GM19467 (cell line): ENCODE data around the gene PRDM16.

Experiments
- ATAC-seq: cut with Tn5 transposase; IDR thresholded peaks from one replicate; pipeline ENCODE4 v1.9.1; 2021; ENCODE audit warnings: mild to moderate bottlenecking, moderate library complexity; ENCODE audit not compliant: unreplicated experiment

Gene PRDM16

DNA sequence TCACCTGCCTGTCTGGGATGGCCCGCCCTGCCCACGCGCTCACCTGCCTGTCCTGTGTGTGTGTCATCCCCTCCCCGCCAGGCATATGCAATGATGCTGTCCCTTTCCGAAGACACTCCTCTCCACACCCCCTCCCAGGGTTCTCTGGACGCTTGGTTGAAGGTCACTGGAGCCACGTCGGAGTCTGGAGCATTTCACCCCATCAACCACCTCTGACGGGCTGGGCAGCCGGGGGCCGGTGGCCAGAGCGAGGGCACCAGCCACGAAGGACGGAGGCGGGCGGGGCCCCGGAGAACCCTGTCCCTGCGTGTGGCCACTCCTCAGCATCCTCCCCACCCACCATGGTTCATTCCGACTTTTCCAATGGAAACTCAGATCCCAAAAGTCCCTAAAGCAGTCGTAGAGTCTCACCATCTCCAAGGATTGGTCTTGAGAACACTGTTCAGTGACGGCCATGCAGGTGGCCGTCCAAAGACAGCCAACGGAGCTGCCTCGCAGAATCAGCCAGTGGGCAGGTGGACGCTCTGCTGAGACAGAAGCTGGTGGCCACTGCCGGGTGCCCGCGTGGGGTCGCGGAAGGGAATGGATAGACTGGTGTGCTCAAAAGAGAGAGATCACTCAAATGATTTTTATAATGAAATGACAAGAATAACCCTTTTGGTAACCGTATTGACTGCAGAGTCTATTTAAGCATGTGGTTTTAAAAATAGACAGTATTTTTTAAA, 364.8 kb downstream of the PRDM16 start:
- no peak for ATAC-seq

DNA sequence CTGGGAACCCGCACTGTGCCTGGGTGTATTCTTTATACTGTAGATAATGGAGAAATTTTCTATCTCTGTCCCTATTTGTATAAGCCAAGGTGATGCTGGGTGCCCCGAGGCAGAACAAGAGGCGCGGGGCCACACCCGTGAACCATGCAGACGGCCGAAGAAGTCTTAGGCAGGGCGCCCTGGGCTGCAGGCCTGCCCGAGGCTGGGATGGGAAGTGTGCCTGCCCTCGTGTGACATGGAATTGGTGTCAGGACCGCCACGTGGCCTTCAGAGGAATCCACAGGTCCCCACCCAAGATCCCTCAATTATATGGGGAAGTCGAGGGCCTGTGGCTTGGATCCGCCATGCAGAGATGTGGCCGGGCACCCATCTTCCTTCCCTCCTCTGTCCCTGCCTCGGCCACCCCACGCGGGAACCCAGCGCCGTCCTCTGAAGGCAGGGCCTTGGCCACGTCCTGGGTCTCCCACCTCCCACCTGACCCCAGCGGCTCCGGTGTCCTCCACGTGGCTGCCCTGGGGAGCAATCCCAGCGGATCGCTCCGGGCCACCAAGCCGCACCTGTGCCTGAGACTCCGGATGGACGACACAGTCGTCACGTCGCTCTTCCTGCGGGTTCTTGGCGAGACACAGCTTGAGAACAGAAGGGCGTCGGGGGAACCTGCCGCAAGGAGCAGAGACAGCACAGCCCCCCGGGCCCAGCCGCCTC, 365.6 kb downstream of the PRDM16 start:
- no peak for ATAC-seq

- ATAC-seq, result no peak
Observed at GRCh38 chr1:3435666-3436065, 366.7 kb downstream of the PRDM16 start.

DNA sequence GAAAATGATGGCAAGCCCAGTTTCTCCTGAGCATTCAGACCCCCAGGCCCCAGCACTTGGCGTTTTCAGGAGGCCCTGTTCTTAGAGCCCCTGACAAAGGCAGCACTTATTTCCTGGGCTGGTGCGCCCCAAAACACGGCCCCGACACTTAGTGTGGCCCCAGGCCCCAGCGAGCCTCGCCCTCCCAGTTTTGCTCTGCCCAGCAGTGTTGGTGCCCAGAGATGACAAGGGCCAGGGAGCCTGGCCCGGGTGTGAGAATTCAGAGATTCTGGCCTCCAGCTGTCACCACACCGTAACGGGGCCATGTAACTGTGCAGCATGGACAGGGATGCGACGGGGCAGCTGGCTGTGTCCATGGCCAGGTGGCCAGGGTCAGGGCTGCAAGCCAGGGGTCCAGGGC, 367.4 kb downstream of the PRDM16 start:
- no peak for ATAC-seq

GRCh38 chr1:3436901-3437300, 367.9 kb downstream of the PRDM16 start:
- no peak for ATAC-seq

- ATAC-seq, result no peak
Observed at GRCh38 chr1:3438661-3439180, 369.7 kb downstream of the PRDM16 start.

GRCh38 chr1:3439346-3440299, 370.6 kb downstream of the PRDM16 start:
- ATAC-seq, result no peak

DNA sequence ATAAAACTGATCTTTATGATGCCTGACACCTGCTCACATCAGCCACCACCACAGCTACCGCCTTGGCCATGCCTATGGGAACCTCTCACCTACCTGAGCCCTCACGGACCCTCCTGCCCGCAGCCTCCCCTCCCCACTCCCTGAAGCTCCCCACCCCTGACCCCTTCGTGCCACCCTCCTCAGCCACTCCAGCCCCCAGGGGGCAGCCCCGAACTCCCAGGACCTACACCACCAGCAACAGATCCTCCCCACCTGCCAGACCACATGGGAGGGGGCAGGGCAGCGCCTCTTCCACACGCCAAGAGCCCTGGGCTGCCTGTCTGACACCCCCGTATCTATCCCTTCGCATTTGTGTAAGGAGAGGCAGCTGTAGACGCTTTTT, 371.3 kb downstream of the PRDM16 start:
- no peak for ATAC-seq

DNA sequence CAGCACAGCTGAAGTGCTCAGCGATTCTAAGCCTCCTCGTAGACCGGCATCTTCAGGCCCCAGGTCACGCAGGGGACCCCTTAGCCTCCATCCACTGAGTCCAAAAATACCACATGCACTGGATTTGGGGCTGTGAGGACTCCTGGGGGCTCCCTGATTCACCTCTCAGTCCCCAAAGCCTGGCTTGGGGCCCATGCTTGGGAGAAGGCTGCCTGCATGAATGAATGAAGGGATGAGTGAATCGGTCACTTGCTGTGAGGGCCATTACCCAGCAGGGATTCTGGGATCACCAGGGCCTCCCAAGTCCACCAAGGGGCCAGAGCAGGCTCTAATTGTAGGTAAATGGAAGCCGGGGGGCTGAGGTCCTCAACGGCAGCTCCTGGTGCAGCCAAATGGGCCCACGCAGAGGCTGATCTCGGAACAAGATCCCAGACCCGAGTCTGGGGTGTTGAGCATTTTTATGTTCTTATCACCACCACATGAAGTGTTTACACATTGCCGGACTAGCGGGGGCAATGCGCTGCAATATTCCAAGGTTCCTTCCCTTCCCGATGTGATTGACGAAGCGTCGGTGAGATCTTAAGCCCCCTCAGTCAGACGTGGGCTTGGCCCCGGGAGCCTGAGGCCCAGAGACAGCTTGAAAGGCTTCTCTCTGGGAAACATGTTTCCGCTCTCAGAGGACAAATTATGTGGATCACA, 371.9 kb downstream of the PRDM16 start:
- no peak for ATAC-seq

DNA sequence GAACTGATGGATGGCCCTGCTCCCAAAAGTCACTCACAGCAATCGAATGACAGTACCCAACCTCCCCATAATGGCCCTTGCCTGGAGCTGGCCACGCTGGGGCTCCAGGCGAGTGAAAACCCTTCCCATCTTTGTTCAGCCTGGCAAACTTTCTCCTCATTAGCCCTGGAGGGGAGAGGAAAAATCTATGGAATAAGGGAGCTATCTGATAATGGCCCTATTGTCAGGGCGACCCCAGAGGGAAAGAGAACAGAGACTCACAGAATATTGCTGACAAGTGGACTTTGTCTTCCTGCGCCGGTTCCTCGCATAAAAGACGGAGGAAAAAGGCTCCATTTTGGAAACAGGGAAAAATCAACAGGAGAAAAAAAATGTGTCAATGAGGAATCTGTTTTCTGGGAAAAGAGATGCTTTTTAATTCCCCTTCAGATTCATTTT, 372.4 kb downstream of the PRDM16 start:
- ATAC-seq, result no peak

GRCh38 chr1:3441880-3442279, 372.9 kb downstream of the PRDM16 start:
- ATAC-seq, result no peak

GRCh38 chr1:3442331-3442730, 373.3 kb downstream of the PRDM16 start:
- ATAC-seq, result no peak

GRCh38 chr1:3442901-3443300, 373.9 kb downstream of the PRDM16 start:
- ATAC-seq, result no peak

- no peak for ATAC-seq
Observed at GRCh38 chr1:3443807-3444206, 374.8 kb downstream of the PRDM16 start.

GRCh38 chr1:3444298-3444697, 375.3 kb downstream of the PRDM16 start:
- ATAC-seq, result no peak

GRCh38 chr1:3444736-3445135, 375.7 kb downstream of the PRDM16 start:
- no peak for ATAC-seq

DNA sequence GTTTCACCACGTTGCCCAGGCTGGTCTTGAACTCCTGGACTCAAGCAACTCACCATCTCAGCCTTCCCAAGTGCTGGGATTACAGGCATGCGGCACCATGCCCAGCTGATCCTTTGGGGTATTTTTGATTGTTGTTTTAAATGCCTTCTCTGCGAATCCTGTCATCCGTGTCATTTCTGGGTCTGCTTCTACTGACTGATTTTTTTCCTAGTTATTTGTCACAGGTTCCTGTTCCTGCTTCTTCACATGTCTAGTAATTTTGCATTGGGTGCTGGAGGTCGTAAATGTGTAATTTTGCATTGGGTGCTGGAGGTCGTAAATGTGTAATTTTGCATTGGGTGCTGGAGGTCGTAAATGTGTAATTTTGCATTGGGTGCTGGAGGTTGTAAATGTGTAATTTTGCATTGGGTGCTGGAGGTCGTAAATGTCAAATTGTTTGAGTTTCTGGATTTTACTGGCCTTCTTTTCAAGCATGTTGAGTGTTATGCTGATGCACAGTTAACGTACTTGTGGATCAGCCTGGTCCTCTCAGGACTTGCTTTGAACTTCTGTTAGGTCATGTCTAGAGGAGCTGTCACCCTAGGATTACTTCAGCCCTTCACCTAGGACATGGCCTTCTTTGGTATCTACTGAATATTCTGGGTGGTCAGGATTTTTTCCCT, 381.3 kb downstream of the PRDM16 start:
- no peak for ATAC-seq

DNA sequence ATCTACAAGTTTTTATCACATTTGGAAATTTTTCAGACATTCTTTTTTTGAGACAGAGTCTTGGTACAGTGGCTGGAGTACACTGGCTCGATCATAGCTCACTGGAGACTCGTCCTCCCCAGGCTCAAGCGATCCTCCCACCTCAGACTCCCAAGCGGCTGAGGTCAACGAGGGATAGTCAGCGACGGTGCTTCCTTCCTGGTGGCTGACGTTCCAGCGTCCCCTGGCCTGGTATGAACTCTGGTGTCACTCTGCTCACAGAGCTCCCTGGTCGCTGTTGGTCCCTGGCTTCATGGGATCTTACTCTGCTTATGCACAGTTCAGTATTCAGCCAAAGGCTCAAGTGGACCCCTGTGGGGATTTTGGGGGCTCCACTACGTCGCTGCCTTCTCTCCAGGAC, 382.0 kb downstream of the PRDM16 start:
- no peak for ATAC-seq

DNA sequence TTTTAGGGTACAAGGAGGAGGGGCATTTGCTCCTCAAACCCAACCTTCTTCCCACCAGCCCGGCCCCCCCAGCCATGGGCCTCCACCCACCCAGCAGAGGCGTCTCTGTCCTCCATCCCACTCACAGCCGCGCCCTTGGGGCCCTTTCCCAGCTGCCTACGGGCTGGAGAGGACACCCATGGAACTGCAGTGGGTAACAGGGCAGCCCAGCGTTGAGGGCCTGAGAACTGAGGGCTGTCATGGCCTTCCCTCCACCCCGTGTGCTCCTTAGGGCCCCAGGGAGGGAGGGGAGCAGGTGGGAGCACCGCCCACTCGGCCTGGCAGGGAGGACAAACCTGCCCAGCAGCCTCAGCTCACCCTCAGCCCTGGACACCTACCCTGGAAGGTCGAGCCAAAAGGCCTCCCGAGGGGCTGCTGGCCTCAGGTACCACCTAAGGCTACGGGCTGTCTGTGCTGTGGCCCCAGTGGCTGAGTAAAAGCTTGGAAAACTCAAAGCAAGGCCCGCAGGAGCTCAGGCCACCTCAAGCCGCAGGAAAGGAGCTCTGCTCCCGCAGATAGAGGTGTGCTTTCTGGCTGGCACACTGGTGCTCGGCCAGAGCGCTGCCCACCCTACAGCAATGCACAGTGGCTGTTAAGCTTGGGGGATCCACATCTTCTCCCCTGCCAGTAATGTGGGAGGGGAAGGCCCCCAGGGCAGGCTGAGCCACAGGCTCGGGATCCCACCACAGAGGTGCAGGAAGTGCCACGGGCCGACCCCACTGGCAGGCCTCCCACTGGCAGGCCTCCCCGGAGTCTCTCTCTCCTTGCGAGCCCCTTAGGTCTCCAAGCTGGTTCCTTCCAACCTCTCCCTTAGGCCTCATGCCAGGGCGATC, 383.2 kb downstream of the PRDM16 start:
- ATAC-seq, result no peak
